T-helper 1 cell treated with Interleukin-12 subunit alpha and Interleukin-12 subunit beta and Interleukin-4 antibody, amounts not matched to agents 30 μg/mL and 1 μg/mL, for 36 hours (primary cell): ENCODE measurements around the gene FAM53A.
"Not testable (repeated sequence)": the region's sequence is repeated elsewhere in the genome, so short reads cannot be mapped to it uniquely, and the experiment has no call there.

Experiments
- H3K27ac Mint-ChIP-seq: one replicate; pipeline ENCODE4 v1.8.0; 2021; ENCODE audit warnings: mild to moderate bottlenecking, mixed read lengths
- H3K27me3 Mint-ChIP-seq: one replicate; pipeline ENCODE4 v1.8.0; 2021; ENCODE audit warnings: low read depth, mixed read lengths
- H3K36me3 Mint-ChIP-seq: one replicate; pipeline ENCODE4 v1.8.0; 2021; ENCODE audit warnings: low read depth, mixed read lengths
- H3K4me1 Mint-ChIP-seq: one replicate; pipeline ENCODE4 v1.8.0; 2021; ENCODE audit warnings: low read depth, mixed read lengths
- H3K4me3 Mint-ChIP-seq: one replicate; pipeline ENCODE4 v1.8.0; 2021; ENCODE audit warnings: mild to moderate bottlenecking, moderate library complexity, mixed read lengths
- H3K9me3 Mint-ChIP-seq: one replicate; pipeline ENCODE4 v1.8.0; 2021; ENCODE audit warnings: mixed read lengths

FAM53A gene

GRCh38 chr4:1651609-1652008, 32.5 kb downstream of the FAM53A start:
- Mint-ChIP-seq H3K9me3 (no peaks in the 10 kb centered on the region), H3K27me3 (no peaks in the 10 kb centered on the region), H3K36me3 (no peaks in the 10 kb centered on the region), H3K4me3 (no peak overlapping the region), H3K4me1 (peaks cover 3% of the 10 kb centered on the region), H3K27ac (no peak overlapping the region)

GRCh38 chr4:1648962-1649361, 35.2 kb downstream of the FAM53A start:
- no peak overlapping the region for H3K4me3 Mint-ChIP-seq
- no peak overlapping the region for H3K27ac Mint-ChIP-seq
- no peaks in the 10 kb centered on the region for H3K9me3 Mint-ChIP-seq
- peaks cover 3% of the 10 kb centered on the region for H3K4me1 Mint-ChIP-seq
- H3K36me3 Mint-ChIP-seq, result no peaks in the 10 kb centered on the region
- no peaks in the 10 kb centered on the region for H3K27me3 Mint-ChIP-seq

DNA sequence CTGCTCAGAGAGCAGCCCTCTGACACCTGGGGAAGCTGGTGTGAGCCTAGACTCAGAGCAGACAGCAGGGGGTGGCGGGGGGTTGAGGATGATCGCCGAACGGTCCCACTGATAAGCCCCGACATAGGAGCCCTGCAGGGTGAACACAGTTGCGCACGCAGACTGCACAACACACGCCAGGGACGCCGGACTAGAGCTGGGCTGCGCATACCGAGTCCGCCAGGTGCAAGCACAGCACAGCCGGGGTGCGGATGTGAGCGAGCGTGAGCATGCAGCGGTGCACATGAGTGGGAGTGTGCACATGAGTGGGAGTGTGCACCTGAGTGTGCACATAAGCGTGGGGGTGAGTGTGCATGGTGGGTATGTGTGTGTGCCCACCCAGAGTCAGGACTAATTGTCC, 36.7 kb downstream of the FAM53A start:
- Mint-ChIP-seq H3K27ac (no peak overlapping the region), H3K36me3 (no peaks in the 10 kb centered on the region), H3K9me3 (no peaks in the 10 kb centered on the region), H3K4me3 (no peak overlapping the region), H3K4me1 (peaks cover 3% of the 10 kb centered on the region), H3K27me3 (no peaks in the 10 kb centered on the region)

DNA sequence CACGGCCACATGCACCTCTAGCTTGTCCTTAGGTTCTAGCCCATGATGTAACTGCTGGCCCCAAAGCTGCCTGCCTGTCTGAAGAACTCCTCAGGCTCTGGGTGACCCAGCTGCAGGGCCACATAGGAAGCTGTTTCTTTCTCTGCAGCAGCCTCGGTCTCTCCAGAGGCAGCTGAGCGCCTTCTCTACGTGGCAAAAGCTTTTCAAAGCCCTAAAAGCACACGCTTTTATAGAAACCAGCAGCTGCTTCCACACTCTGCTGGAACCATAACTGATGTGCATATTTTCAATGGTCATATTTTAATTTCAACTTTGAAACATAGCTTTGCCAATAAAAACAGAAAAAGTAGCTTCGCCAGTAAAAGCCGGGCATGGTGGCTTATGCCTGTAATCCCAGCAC, 37.4 kb downstream of the FAM53A start:
- no peaks in the 10 kb centered on the region for H3K27me3 Mint-ChIP-seq
- no peaks in the 10 kb centered on the region for H3K9me3 Mint-ChIP-seq
- no peak overlapping the region for H3K27ac Mint-ChIP-seq
- H3K36me3 Mint-ChIP-seq, result no peaks in the 10 kb centered on the region
- no peak overlapping the region for H3K4me3 Mint-ChIP-seq
- H3K4me1 Mint-ChIP-seq, result peaks cover 3% of the 10 kb centered on the region

GRCh38 chr4:1644891-1645657, 39.0 kb downstream of the FAM53A start:
- Mint-ChIP-seq H3K4me3 (no peak overlapping the region), H3K27me3 (no peaks in the 10 kb centered on the region), H3K36me3 (no peaks in the 10 kb centered on the region), H3K9me3 (no peaks in the 10 kb centered on the region), H3K4me1 (peaks cover 3% of the 10 kb centered on the region), H3K27ac (no peak overlapping the region)

DNA sequence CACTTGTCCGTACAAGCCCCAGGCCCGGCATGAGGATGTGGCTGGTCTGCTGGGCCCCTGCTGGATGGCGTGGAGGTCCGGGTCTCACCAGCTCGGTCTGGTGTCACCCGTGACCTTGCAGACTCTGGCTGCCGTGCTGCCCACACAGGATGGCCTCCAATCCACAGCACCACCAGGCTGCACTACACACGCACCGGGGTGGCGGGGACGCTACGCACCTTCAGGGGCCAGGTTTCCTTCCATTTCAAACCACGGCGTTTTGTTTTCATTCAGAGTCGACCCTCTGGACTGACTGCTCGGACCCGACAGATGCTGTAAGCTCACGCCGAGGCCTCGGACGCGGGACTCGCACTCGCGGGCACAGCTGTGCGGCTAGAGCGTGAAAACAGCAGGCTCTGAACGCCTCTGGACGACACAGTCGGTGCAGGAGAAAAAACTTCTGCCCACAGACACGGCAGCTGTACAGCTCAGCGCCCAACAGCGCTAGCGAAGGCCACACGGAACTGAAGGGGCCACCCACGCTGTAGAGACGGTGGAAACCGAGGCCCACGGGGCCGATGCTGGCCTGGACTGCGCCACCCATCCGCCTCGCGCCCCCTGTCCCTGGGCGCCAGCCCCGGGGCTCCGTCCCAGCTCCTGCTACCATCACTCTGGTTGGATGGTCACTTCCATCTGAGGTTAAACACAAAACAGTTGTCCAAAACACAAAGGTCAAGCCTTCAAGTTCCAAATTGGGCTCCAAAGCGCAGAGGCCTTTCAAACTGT, 40.0 kb downstream of the FAM53A start:
- no peak overlapping the region for H3K4me3 Mint-ChIP-seq
- no peaks in the 10 kb centered on the region for H3K36me3 Mint-ChIP-seq
- H3K27ac Mint-ChIP-seq, result no peak overlapping the region
- peaks cover 3% of the 10 kb centered on the region for H3K4me1 Mint-ChIP-seq
- H3K27me3 Mint-ChIP-seq, result no peaks in the 10 kb centered on the region
- H3K9me3 Mint-ChIP-seq, result no peaks in the 10 kb centered on the region

- H3K9me3 Mint-ChIP-seq, result no peaks in the 10 kb centered on the region
- no peak overlapping the region for H3K4me3 Mint-ChIP-seq
- no peak overlapping the region for H3K27ac Mint-ChIP-seq
- no peaks in the 10 kb centered on the region for H3K36me3 Mint-ChIP-seq
- no peaks in the 10 kb centered on the region for H3K4me1 Mint-ChIP-seq
- H3K27me3 Mint-ChIP-seq, result no peaks in the 10 kb centered on the region
Measured at GRCh38 chr4:1642196-1642951, 41.7 kb downstream of the FAM53A start.

- Mint-ChIP-seq H3K27ac (no peak overlapping the region), H3K27me3 (no peaks in the 10 kb centered on the region), H3K36me3 (no peaks in the 10 kb centered on the region), H3K9me3 (no peaks in the 10 kb centered on the region), H3K4me1 (no peaks in the 10 kb centered on the region), H3K4me3 (no peak overlapping the region)
Measured at GRCh38 chr4:1641671-1642070, 42.4 kb downstream of the FAM53A start.

GRCh38 chr4:1640716-1641503, 43.2 kb downstream of the FAM53A start:
- H3K27ac Mint-ChIP-seq, H3K4me3 Mint-ChIP-seq, H3K36me3 Mint-ChIP-seq, H3K9me3 Mint-ChIP-seq, H3K4me1 Mint-ChIP-seq, H3K27me3 Mint-ChIP-seq: not testable (repeated sequence)

GRCh38 chr4:1640190-1640589, 43.9 kb downstream of the FAM53A start:
- no peaks in the 10 kb centered on the region for H3K27me3 Mint-ChIP-seq
- no peaks in the 10 kb centered on the region for H3K4me1 Mint-ChIP-seq
- H3K36me3 Mint-ChIP-seq, result no peaks in the 10 kb centered on the region
- H3K4me3 Mint-ChIP-seq, result no peak overlapping the region
- H3K9me3 Mint-ChIP-seq, result no peaks in the 10 kb centered on the region
- no peak overlapping the region for H3K27ac Mint-ChIP-seq

DNA sequence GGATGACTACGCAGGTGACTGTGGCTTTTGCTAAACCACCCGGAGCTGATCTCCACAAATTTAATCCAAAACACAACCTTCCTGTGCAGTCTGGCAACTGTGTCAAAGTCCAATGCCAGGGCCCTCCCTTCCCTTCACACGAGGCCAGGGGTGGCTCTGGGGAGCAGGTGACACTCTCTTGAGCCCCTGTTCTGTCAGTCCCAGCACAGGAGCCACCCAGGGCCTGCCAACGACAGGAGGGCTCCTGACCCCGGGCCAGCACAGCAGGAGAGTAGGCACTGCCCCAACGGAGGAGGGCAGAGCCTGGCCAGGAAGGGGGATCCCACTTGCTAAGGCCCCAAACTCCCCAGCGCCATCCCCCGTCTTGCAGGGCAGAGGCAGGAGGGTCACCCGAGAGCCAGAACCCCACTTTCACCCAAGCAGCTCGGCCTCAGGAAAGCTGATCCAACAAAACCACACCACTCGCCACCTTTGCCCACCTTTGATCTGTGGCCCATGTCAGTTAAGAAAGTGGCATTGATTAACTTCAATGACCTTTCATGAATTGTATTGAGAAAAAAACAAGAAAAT, 44.7 kb downstream of the FAM53A start:
- Mint-ChIP-seq H3K4me1 (no peaks in the 10 kb centered on the region), H3K27ac (no peak overlapping the region), H3K9me3 (no peaks in the 10 kb centered on the region), H3K27me3 (no peaks in the 10 kb centered on the region), H3K4me3 (no peak overlapping the region), H3K36me3 (no peaks in the 10 kb centered on the region)

DNA sequence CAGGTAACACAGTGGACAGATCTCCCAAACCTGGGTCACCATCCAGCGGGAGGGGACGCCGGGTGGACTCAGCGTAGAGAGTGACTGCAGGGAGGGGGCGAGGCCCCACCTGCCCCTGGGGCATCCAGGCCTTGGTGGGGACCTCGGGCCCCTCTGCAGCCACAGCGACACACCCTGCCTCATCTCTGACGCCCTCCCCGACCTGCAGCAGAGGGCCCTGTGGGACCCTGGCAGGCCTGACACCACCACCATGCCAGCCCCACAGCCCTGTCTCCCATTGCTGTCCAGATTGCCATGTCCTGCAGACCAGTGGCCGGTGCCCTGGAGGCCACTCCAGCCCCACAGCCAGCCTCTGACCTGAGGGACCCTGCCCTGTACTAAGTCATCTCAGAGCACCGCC, 45.2 kb downstream of the FAM53A start:
- H3K4me3 Mint-ChIP-seq, result no peak overlapping the region
- H3K27ac Mint-ChIP-seq, result no peak overlapping the region
- no peaks in the 10 kb centered on the region for H3K27me3 Mint-ChIP-seq
- H3K9me3 Mint-ChIP-seq, result no peaks in the 10 kb centered on the region
- no peaks in the 10 kb centered on the region for H3K4me1 Mint-ChIP-seq
- H3K36me3 Mint-ChIP-seq, result no peaks in the 10 kb centered on the region

- H3K4me3 Mint-ChIP-seq, result no peak overlapping the region
- H3K9me3 Mint-ChIP-seq, result no peaks in the 10 kb centered on the region
- H3K27ac Mint-ChIP-seq, result no peak overlapping the region
- H3K4me1 Mint-ChIP-seq, result no peaks in the 10 kb centered on the region
- H3K27me3 Mint-ChIP-seq, result no peaks in the 10 kb centered on the region
- H3K36me3 Mint-ChIP-seq, result no peaks in the 10 kb centered on the region
Measured at GRCh38 chr4:1638272-1638598, 45.9 kb downstream of the FAM53A start.

GRCh38 chr4:1637580-1638271, 46.4 kb downstream of the FAM53A start:
- no peaks in the 10 kb centered on the region for H3K36me3 Mint-ChIP-seq
- H3K4me1 Mint-ChIP-seq, result no peaks in the 10 kb centered on the region
- no peaks in the 10 kb centered on the region for H3K9me3 Mint-ChIP-seq
- no peaks in the 10 kb centered on the region for H3K27me3 Mint-ChIP-seq
- no peak overlapping the region for H3K27ac Mint-ChIP-seq
- H3K4me3 Mint-ChIP-seq, result no peak overlapping the region
